Measurements from ENCODE around the gene SHTN1.

The SHTN1 gene, protein sequence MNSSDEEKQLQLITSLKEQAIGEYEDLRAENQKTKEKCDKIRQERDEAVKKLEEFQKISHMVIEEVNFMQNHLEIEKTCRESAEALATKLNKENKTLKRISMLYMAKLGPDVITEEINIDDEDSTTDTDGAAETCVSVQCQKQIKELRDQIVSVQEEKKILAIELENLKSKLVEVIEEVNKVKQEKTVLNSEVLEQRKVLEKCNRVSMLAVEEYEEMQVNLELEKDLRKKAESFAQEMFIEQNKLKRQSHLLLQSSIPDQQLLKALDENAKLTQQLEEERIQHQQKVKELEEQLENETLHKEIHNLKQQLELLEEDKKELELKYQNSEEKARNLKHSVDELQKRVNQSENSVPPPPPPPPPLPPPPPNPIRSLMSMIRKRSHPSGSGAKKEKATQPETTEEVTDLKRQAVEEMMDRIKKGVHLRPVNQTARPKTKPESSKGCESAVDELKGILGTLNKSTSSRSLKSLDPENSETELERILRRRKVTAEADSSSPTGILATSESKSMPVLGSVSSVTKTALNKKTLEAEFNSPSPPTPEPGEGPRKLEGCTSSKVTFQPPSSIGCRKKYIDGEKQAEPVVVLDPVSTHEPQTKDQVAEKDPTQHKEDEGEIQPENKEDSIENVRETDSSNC

DNA sequence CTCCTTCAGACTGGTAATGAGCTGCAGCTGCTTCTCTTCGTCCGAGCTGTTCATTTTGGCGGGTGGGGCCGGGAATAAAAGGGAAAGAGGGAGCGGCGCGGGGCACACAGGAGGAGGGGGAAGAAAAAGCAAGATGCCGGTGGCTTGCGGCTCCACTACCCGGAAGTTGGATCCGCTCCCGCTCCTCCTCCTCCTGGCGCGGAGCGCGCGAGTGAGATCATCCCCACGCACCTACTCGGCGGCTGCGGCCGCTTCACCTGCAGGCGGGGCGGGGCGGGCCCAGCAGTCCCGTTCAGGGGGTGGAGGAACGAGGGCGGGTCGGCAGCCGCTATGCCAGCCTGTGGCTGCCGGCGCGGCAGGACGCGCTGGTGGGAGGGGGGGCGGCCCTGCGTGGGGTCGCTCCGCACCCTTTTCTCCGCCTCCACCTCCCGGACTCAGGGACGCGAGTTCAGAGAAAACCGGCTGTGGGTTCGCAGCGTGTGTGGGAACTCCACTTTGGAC lies at the start of gene SHTN1:
SHTN1 (minus strand) TSS at position 162 of the 501 bp plus-strand sequence; CDS start at position 54, 108 bp downstream.
- no peak for DNase-seq (ENCODE audit: low read depth in 2 of 2)

DNA sequence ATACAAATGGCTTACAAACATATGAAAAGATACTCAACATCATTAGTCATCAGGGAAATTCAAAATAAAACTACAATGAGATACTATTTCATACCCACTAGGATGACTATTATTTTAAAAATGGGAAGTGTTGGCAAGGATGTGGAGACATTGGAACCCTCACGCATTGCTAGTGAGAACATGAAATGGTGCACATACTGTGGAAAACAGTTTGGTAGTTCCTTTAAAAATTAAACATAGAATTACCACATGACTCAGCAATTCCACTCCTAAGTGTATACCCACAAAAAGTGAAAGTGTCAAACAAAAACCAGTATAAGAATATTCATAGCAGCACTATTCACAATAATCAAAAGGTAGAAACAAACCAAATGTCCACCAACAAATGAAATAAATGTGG lies 48.5 kb upstream of the SHTN1 start:
- DNase-seq (ENCODE audit: low read depth in 2 of 2) = no peak

DNA sequence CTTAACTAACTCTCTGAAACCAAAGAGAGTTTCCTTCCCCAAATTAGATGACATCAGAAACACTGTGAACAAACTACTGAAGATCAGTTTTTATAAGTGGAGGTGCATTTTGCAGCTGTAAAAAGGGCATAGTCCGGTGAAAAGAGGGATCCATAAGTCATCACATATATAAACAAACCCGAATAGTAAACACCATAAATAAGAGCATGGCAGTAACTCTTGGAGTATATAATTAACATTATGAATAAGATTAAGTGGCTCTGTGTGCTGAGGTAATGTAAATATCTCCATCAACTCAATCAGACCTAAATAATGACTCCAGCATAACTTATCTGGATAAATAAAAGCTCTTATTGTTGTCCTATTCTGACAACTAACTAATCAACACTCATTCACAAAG lies 43.0 kb upstream of the SHTN1 start:
- no peak for DNase-seq (ENCODE audit: low read depth in 2 of 2)

DNA sequence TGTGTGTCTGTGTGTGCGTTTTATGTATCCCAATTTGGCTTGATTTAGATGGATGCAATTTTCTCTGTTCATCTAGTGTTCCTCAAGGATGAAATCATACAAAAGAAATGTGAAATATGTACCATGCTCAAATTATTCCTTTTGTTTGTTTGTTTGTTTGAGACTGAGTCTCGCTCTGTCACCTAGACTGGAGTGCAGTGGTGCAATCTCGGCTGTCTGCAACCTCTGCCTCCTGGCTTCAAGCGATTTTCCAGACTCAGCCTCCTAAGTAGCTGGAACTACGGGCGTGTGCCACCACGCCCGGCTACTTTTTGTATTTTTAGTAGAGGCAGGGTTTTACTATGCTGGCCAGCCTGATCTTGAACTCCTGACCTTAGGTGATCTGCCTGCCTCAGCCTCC lies 11.3 kb upstream of the SHTN1 start:
- no peak for DNase-seq (ENCODE audit: low read depth in 2 of 2)

DNA sequence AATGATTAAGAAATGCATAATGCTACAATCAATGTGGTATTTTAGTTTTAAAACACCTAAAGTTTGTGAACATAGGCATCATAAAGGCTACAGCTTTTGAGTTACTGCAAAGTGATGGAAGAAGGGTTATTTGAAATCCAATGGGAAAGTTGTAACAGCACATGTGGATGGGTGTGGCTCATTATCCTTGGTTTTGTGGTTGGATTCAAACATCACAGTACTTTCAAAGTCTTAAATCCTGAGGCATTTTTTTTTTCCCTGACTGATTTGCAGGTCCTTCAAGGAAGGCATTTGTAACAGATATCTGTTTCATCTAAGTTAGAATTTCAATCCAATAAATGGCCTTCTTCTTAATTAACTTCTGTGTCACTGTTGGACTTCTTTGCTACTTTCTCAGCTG lies 9.8 kb upstream of the SHTN1 start:
- no peak for DNase-seq (ENCODE audit: low read depth in 2 of 2)

DNA sequence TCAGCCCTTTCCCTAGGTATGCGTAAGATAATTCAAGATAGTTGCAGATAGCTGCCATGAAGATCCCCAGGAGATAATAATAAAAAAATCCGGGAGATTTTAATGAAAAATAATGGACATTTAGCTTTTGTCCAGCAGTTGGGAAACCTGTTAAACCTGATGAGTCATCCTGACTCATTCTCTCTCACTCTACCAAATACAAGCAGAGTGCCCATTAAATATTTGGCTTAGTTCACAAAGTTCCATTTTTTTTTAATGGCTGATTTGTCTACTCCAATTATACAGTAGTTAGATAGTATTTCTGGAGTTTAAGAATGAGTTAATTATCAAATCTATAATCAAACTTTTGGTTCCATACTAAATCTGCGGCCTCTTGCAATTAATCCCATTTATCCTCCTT lies 2.1 kb upstream of the SHTN1 start:
- DNase-seq (ENCODE audit: low read depth in 2 of 2) = no peak

DNA sequence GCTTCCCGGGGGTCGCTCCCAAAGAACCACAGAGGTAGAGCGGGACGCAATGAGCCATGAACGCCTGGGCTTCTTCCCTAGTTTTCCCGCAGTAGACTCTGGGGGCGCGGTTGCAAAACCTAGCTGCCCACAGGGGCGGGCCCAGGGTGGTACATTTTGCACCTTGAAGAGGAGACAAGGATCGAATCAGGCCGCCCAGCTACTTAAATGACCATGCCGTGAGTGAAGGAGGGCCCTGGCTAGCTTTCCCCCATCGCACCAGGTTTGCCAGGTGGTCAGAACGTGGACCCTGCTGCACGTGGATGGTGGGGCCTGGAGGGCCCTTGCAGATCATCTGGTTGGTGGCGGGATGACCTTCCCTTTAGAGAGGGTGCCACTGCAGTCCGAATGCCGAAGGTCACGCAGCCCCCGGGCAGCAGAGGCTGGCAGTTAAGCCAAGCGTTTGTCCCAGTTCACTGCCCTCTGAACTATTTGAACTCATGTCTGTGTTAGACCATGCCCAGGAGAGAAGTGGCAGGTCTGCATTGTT lies 604 bp upstream of the SHTN1 start:
- DNase-seq (ENCODE audit: low read depth in 2 of 2) = no peak

DNA sequence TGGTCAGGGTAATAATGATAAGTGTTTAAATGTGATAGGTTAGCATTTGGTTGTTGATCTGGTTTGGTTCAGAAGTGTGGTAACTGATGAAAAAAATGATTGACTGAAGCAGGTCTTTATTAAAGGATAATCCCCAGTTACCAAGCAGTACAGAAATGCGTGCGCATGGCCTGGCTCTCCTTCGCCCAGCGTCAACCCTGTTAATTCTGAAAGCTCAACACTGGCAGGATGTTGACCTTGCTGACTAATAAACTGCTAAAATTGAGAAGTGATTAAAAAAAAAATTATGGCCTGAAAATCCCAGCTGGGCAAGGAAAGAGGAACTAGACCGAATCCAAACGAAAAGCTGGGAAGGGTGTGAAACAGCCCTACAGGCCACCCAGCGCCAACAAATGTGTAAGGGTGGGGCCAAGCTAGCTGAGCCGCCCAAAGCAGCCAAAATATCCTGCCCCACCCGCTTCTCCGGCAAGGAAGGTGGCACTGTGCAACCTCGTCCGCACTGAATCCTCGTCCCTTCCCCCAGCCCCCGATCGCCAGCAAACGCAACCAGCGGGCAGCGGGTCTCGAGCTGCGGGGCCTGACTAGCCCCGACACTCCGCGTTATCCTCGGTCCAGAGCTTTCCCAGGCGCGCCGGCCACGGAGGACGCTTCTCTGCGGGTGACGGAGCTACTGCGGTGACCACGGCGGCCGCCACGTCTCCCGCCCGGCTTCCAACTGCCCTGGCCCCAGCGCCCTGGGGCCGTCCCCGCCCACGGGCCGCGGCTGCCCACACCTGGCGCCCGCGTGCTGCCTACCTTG lies 561 bp downstream of the SHTN1 start:
- DNase-seq (ENCODE audit: low read depth in 2 of 2) = no peak

DNA sequence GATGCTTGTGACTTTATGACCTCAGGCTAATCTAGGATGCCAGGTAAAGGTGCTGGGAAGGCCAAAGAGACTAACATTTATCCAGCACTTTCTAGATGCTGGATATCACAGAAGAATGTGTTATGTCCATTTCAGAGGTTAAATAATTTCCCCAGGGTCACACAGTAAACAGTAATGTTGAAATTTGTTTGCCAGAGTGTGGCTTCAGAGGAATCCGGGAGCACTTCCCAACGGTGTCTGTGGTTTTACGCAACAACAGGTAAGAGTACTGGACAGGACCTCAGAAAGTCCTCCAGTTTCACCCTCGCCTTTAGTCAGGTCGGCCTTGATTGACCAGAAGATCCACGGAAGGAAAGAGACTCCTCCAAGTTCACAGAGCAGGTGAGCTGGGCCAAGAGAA lies 1.7 kb downstream of the SHTN1 start:
- no peak for DNase-seq (ENCODE audit: low read depth in 2 of 2)

DNA sequence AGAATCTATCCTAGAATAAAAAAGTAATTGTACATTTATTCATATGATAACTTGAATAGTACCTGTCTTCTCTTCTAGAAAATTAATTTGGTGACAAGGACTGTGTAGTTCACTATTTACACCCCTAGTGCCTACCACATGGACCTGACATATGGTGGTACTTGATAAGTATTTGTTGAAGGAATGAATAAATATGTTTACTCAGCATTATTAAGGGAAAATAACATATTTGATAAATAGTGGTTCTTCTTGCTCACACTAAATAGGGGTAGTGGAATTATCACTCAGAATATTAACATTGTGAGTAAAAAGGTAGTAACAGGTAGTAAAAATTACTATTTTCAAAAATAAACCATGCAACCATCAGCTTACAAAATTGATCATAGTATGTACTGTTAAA lies 2.8 kb downstream of the SHTN1 start:
- no peak for DNase-seq (ENCODE audit: low read depth in 2 of 2)

DNA sequence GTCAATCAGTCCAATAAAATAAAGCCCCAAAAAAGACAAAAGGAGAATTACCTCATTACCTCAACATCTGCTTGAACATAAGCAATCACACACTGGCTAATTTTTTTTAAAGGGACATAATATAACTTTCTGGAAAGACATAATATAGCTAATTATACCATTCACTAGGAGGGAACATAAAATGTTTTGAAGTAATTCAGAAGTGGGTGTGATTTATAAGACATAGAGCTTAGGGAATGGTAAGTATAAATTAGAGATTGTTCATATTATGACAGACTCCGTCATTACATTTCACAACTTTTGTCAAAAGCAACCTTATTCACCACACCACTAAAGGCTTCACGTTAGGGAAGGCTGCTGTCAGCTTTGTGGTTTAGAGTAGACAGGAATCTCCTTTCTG lies 3.8 kb downstream of the SHTN1 start:
- DNase-seq (ENCODE audit: low read depth in 2 of 2) = no peak

DNA sequence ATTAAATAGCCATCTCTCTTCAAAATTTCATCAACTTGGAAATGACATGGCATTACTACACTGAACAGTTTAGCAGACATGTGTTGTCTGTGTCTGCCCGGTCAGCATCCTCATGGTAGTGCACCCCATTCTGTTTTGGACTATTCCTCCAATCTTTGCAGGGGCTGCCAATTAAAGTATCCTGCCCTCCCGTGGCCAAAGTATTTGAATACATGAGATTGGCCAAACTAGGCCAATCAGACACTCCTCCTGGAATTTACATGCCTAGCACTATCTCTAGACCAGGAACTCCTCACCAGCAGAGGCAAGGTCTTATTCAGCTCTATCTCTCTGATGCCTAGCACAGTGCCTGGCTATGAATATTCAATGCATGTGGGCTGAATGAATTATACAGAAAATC lies 4.4 kb downstream of the SHTN1 start:
- DNase-seq (ENCODE audit: low read depth in 2 of 2) = no peak

DNA sequence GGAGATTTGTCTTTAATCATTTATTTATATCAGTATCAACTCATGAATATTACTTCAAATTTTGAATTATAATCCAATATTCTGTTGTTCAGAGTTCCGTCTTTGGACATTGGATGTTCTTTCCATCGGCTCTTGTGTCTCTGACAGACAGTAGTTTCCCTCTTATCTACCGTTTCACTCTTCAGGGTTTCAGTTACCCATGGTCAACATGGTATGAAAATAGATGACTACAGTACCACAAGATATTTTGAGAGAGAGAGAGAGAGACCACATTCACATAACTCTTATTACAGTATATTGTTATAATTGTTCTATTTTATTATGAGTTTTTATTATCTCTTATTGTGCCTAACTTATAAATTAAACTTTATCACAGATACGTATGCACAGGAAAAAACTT lies 6.8 kb downstream of the SHTN1 start:
- DNase-seq (ENCODE audit: low read depth in 2 of 2) = no peak

DNA sequence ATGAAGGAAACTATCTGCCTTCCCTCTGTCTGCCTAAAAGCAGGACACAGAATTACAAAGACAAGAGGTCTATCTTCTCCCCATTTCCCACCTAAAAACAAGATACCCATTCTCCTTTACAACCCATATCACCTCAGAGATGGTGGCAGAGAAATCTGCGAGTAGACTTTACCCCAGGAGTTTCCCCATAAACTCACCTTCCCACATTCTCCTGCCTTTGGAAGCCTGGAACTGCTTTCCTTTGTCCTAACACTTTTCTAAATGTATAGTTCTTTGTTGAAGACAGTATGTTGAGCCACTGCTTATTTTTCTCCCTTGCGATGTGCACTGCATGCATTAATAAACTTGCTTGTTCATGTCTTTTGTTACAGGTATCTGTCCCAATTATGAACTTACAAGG lies 8.0 kb downstream of the SHTN1 start:
- no peak for DNase-seq (ENCODE audit: low read depth in 2 of 2)

DNA sequence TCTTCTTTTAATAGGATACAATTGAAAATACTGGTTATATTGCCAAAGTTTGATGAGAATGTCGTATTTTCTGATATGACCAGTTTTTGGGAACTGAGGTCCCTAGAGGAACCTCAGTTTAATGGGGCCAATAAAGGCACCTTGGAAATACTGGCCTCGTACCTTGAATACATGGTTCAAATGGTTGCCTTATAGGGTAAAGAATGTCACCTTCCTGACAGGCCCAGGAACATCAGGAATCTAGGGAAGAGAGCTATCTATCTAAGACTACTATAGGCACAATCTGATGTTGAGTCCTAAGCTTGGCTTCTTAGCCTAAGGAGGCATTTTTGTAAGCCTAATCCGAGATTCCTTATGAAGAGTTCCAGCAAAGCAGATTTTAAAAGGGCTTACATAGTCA lies 9.3 kb downstream of the SHTN1 start:
- no peak for DNase-seq (ENCODE audit: low read depth in 2 of 2)

DNA sequence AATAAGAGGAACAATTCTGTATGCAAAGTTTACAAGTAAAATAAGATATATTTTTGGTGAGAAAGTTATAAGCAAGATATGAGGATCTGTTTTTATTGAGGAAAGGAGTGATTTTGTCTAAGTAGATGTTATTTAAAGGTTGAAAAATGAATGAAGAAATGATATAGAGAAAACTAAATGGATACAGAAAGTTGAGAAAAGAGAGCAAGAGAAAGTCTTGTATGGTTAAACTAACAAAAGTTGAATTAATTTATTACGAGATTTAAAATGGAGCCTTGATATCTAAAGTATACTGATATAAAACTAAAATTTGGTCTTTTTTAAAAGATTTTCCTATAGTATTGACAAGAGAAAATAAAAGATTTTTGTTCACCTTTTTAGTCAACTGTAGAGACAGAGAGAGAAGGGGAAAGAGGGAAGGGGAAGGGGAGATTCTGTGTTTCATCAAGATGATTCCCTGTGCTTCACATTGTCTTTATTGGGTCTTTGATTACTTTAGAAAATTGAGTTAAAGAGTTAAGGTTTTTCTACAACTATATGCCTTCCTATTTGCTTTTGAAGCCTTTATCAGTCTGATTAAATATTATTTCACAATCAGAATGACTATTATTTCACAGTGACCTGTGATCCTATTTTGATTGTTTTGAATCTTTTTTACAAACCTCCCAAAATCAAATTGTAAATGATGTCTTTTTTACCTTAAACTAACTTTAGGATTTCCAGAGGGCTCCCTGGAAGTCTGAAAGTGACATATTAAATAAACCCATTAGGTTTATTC lies 10.7 kb downstream of the SHTN1 start:
- no peak for DNase-seq (ENCODE audit: low read depth in 2 of 2)

DNA sequence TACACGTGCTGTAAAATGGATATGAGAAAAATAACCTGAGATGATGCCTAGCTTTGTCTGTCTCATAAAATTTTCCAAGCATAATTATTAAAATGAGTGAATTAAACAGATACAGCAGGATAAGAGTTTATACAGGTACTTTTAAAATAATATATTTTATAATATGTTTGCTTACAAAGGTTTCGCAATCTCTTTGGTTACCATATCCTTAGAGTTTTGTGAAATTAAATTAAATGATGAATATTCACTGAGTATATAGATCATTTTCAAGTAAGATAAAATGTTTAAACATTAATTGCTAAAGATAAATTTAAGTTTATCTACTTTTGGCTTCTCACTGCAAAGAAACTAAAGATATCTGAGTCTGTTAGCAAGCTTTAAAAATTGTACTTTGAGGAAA lies 11.4 kb downstream of the SHTN1 start:
- no peak for DNase-seq (ENCODE audit: low read depth in 2 of 2)

DNA sequence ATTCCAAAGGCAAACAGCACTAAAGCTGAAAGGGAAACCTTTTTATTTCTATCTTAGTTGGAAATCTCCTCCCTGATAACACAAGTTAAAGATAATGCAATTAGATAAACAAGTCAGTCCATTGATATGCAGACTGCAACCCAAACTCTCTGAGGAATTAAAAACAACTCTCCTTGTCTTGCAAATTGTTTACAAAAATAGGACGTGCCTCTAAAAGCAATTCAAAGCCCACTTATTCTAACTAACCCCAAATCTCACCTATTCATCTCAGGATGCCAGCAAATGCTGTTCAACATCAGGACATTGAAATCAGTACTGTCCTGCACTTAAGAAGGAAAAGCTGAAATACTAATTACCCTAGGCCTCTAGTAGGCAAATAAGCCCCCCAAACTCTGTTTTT lies 12.8 kb downstream of the SHTN1 start:
- no peak for DNase-seq (ENCODE audit: low read depth in 2 of 2)

DNA sequence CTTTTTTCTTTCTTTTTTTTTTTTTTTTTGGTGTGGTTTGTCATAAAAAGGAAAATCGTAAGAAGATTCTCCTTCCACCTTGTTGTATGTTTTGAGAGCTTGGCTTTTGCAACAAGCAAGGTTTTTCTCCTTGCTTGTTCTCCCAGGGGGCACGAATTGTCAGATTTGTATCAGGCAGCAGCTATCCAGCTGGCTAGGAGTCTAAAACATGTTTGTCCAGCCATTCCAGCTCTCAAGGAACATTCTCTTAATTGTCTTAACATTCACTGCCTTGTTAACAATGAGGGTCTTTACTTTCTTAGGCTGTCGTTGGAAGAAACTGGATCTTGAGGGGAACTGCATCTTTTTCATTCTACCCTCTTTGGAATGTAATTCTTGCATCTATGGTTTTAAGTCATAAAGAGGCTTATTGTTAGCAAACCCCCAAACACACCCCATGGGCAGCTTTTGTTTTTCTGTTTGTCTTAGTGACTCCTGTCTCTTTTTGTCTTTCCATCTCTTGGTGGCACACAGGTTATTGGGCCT lies 14.6 kb downstream of the SHTN1 start:
- DNase-seq (ENCODE audit: low read depth in 2 of 2) = no peak

DNA sequence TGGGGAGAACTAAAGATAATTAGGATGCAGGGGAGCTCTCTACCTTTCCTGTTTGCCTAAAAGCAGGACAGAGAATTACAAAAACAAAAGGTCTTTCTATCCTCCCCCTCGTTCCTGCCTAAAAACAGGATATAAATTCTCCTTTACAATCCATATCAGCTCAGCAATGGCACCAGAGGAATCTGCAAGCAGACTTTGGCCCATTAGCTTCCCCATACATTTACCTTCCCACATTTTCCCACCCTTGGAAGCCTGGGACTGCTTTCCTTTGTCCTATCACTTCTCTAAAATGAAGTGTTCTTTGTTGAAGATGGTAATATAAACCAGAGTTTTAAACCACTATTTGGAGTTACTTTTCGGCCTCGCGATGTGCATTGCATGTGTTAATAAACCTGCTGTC lies 15.5 kb downstream of the SHTN1 start:
- no peak for DNase-seq (ENCODE audit: low read depth in 2 of 2)

DNA sequence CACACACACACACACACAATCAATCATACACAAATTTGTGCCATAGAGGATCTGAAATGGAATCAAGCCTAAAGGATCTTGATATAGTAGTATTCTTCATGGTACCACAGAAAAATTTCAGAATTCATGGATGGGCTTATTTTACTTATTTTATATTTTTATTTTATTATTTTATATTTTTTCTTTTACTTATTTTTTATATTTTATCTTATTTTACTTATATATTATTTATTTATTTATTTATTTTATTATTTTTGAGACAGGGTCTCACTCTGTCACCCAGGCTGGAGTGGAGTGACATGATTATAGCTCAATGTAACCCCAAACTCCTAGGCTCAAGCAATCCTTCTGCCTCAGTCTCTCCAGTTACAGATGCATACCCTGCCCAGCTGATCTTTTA lies 16.7 kb downstream of the SHTN1 start:
- no peak for DNase-seq (ENCODE audit: low read depth in 2 of 2)
